Measurements from ENCODE around the gene PAPOLA. TPM values are rescaled to one million over a fixed set of nuclear protein-coding genes. Genes with fewer than 3 reads are reported as not detected.

PAPOLA gene
- total and polyA plus RNA-seq, 4 donors: 62.2 to 285 (median 96.2) TPM

- no peaks in the 10 kb centered on the region for H3K27me3 ChIP-seq (ENCODE audit: control insufficient read depth in 3 of 3, insufficient read depth in 3 of 3, low read length in 2 of 3)
- H3K4me1 ChIP-seq (ENCODE audit: control insufficient read depth in 5 of 5, insufficient read depth in 5 of 5, low read length in 5 of 5): no peaks in the 10 kb centered on the region
- no peak overlapping the region for H3K27ac ChIP-seq (ENCODE audit: low read depth in 1 of 2, low read length in 1 of 2)
- H3K9me3 ChIP-seq (ENCODE audit: control insufficient read depth in 4 of 4, insufficient read depth in 3 of 4, low read length in 3 of 4): peaks cover 0 to 11% (median 0%) of the 10 kb centered on the region in 4 donors
- 71 to 84% methylated on average over 11 of the region's 11 CpGs for WGBS, 2 donors
- DNase-seq (no peak), ATAC-seq (ENCODE audit: insufficient read depth, low FRiP score) (no peak)
- no peak overlapping the region for H3K9ac ChIP-seq (ENCODE audit: insufficient read depth in 1 of 2, low read length in 2 of 2)
- no peak overlapping the region for H3K4me3 ChIP-seq
- no peaks in the 10 kb centered on the region for H3K36me3 ChIP-seq (ENCODE audit: control insufficient read depth in 4 of 4, insufficient read depth in 4 of 4, low read length in 4 of 4)
- TF ChIP-seq, protein P1, sequence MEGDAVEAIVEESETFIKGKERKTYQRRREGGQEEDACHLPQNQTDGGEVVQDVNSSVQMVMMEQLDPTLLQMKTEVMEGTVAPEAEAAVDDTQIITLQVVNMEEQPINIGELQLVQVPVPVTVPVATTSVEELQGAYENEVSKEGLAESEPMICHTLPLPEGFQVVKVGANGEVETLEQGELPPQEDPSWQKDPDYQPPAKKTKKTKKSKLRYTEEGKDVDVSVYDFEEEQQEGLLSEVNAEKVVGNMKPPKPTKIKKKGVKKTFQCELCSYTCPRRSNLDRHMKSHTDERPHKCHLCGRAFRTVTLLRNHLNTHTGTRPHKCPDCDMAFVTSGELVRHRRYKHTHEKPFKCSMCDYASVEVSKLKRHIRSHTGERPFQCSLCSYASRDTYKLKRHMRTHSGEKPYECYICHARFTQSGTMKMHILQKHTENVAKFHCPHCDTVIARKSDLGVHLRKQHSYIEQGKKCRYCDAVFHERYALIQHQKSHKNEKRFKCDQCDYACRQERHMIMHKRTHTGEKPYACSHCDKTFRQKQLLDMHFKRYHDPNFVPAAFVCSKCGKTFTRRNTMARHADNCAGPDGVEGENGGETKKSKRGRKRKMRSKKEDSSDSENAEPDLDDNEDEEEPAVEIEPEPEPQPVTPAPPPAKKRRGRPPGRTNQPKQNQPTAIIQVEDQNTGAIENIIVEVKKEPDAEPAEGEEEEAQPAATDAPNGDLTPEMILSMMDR (IDR thresholded peaks at IDR 0.05; ENCODE audit: control extremely low read depth, extremely low read depth): no peak
These were observed 101.4 kb downstream of the PAPOLA start for GRCh38 chr14:96603350-96604255.

GRCh38 chr14:96614481-96614881 lies 112.3 kb downstream of the PAPOLA start:
- no peak for ATAC-seq (ENCODE audit: insufficient read depth, low FRiP score)
- no peaks in the 10 kb centered on the region for H3K36me3 ChIP-seq (ENCODE audit: control insufficient read depth in 4 of 4, insufficient read depth in 4 of 4, low read length in 4 of 4)
- peaks cover 0 to 3% (median 0%) of the 10 kb centered on the region in 3 donors for H3K27me3 ChIP-seq (ENCODE audit: control insufficient read depth in 3 of 3, insufficient read depth in 3 of 3, low read length in 2 of 3)
- H3K9me3 ChIP-seq (ENCODE audit: control insufficient read depth in 4 of 4, insufficient read depth in 3 of 4, low read length in 3 of 4): peaks cover 0 to 2% (median 0%) of the 10 kb centered on the region in 4 donors
- no peak overlapping the region for H3K4me3 ChIP-seq
- H3K4me1 ChIP-seq (ENCODE audit: control insufficient read depth in 5 of 5, insufficient read depth in 5 of 5, low read length in 5 of 5): no peaks in the 10 kb centered on the region
- TF ChIP-seq, protein P1 (IDR thresholded peaks at IDR 0.05; ENCODE audit: control extremely low read depth, extremely low read depth): no peak
- no peak overlapping the region for H3K27ac ChIP-seq (ENCODE audit: low read depth in 1 of 2, low read length in 1 of 2)
- H3K9ac ChIP-seq (ENCODE audit: insufficient read depth in 1 of 2, low read length in 2 of 2): no peak overlapping the region
- no peak for DNase-seq
- WGBS, 2 donors: 45 to 72% methylated on average over 15 to 16 of the region's 16 CpGs

- H3K9ac ChIP-seq (ENCODE audit: insufficient read depth in 1 of 2, low read length in 2 of 2): no peak overlapping the region
- WGBS, 2 donors: 65 to 69% methylated on average over 14 of the region's 14 CpGs
These were observed 114.1 kb downstream of the PAPOLA start for GRCh38 chr14:96616161-96616721.

More at GRCh38 chr14:96616161-96616721, 114.1 kb downstream of the PAPOLA start:
- Histone ChIP-seq H3K27me3 (ENCODE audit: control insufficient read depth in 3 of 3, insufficient read depth in 3 of 3, low read length in 2 of 3) (peaks cover 0 to 7% (median 0%) of the 10 kb centered on the region in 3 donors), H3K36me3 (ENCODE audit: control insufficient read depth in 4 of 4, insufficient read depth in 4 of 4, low read length in 4 of 4) (no peaks in the 10 kb centered on the region), H3K4me1 (ENCODE audit: control insufficient read depth in 5 of 5, insufficient read depth in 5 of 5, low read length in 5 of 5) (no peaks in the 10 kb centered on the region), H3K27ac (ENCODE audit: low read depth in 1 of 2, low read length in 1 of 2) (no peak overlapping the region), H3K4me3 (no peak overlapping the region), H3K9me3 (ENCODE audit: control insufficient read depth in 4 of 4, insufficient read depth in 3 of 4, low read length in 3 of 4) (peaks cover 0 to 2% (median 0%) of the 10 kb centered on the region in 4 donors)
- DNase-seq (no peak), ATAC-seq (ENCODE audit: insufficient read depth, low FRiP score) (no peak)
- TF ChIP-seq, protein P1 (IDR thresholded peaks at IDR 0.05; ENCODE audit: control extremely low read depth, extremely low read depth): no peak

Other genes starting within 250 kb of the PAPOLA start
- under 1 TPM; 0.18 to 0.23 TPM for gene BDKRB1, start 246.2 kb upstream of the PAPOLA start, total RNA-seq
- gene BDKRB1, start 246.2 kb upstream of the PAPOLA start, polyA plus RNA-seq: 1 to 10 TPM in 1 of 2 donors, under 1 TPM in 1; 0.61 to 5.4 TPM
- gene ATG2B, start 139.0 kb upstream of the PAPOLA start, total RNA-seq: 10 to 100 TPM; 21.7 to 64.3 TPM
- gene ATG2B, start 139.0 kb upstream of the PAPOLA start, polyA plus RNA-seq: 1 to 10 TPM; 3.6 to 4.8 TPM
- 10 to 100 TPM; 14.8 to 20.6 TPM for gene GSKIP, start 138.9 kb upstream of the PAPOLA start, total RNA-seq
- 10 to 100 TPM in 1 of 2 donors, 1 to 10 TPM in 1; 8.2 to 15.2 TPM for gene GSKIP, start 138.9 kb upstream of the PAPOLA start, polyA plus RNA-seq
- 10 to 100 TPM; 14.8 to 21.4 TPM for gene AK7, start 110.3 kb upstream of the PAPOLA start, total RNA-seq
- gene AK7, start 110.3 kb upstream of the PAPOLA start, polyA plus RNA-seq: 1 to 10 TPM; 5.2 to 6.8 TPM